Fibroblast of skin of back (primary cell): ENCODE data around the gene MRPL43.

ENCODE experiments used
- DNase-seq: peaks from one replicate; pipeline ENCODE4 v3.0.0-alpha.2; 2013

MRPL43 gene

DNA sequence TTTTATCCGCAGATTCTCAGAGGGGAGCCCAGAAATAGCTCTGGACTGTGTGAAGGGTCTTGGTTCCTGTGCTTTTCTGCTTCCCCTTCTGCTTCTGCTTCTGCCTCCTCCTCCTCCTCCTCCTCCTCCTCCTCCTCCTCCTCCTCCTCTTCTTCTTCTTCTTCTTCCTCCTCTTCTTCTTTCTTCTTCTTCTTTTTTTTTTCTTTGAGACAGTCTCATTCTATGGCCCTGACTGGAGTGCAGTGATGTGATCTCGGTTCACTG lies 32.1 kb upstream of the MRPL43 start:
- DNase-seq = no peak

DNA sequence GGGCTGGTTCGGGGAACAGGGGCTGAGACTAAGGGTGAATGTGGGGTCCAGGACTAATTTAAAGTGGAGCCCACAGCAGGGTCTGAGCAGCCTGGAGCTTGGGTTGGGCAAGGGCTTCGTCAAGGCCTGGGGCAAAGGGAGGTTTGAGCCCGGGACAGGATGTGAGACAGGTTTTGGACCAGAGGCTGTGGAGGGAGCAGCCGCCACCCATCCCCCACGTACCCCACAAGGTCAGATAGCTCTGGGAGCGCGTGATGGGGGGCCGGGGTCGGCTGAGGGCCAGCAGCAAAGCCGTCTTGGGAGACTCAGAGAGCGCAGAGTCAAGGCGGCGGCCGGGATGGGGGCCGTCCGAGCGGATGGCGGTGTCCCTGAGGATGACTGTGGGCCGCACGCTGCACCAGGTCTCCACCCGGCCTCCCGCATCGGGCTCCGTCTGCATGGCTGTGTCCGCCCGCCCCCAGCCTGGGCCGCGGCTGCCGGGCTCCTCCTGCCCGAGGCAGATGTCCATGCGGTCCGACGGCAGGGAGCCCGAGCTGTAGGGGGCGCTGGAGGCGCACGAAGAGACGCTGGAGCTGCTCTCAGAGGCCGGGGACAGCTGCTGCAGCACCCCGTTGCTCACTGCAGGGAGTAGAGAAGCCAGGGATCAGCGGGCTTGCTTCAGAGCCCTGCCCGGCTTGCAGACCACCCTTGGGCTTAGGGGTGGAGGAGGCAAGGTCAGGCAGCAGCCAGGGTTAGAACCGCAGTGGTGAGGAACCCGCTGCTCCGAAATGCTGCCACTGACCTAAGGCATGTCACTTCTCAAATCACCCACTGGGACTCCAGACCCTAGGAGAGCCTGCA lies 31.5 kb upstream of the MRPL43 start:
- DNase-seq = peak; percentile 76

DNA sequence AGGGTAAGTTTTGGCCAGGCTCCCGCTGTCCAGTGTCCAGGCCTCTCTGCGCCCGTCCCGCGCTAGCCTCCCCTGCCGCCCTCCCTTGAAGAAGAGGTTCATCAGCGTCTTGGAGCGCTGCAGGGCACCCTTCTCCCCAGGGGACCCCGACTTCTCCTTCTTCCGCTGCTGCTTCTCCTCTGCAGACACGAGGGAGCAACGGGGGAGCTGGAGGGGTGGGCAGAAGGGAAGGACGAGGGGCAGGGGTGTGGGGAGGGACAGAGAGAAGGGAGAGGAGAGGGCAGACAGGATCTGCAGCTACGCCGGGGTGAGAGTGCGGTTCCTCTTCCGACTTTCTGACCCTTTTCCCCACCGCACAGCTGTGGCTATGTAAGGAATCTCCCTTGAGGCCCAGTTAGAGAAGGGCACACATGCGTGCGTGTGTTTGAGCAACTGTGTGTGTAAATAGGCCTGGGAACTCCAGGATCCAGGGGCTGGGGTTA lies 30.9 kb upstream of the MRPL43 start:
- DNase-seq = no peak

- DNase-seq = no peak
Observed at GRCh38 chr10:101016814-101017213, 29.5 kb upstream of the MRPL43 start.

DNA sequence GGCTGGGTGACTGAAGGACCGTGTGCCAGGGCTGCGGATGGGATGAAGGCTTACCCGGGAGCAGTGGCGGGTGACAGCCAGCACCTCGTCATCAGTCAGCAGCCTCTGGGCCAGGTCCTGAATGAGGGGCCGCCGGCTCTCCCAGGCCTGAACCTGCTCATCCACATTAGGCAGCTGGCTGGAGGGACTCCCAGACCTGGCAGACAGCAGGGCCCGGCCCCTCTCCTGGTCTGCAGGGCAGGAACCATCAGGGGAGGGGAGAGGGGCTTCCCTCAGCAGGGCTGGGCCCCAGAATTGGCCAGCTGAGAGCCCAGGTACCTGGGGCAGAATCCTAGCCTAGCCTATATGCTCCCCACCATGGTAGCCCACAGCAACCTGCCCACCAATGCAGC lies 28.3 kb upstream of the MRPL43 start:
- no peak for DNase-seq

- DNase-seq = peak; percentile 94
Observed at GRCh38 chr10:101014966-101015581, 27.8 kb upstream of the MRPL43 start.

GRCh38 chr10:101014230-101014884 lies 27.1 kb upstream of the MRPL43 start:
- DNase-seq = peak; percentile 60

DNA sequence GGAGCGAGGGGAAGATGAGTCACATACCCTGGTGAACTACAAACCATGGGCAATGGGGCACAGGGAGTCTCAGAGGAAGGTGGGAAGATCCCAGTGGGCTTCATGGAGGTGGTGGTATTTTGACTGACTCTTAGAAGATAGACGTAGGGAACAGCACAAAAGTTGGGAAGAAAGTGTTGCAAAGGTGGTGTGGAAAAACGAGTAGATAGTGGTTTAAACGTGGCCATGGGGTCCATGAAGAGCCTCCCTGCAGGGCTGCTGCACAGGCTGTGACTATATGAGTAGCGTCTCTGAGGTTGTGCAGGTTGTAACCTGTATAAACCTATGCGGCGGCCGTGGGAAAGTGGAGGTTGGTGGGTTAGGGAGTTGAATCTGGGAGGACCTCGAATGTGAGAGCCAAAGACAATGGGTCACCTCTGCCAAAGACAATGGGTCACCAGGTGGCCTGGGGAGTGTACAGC lies 26.1 kb upstream of the MRPL43 start:
- no peak for DNase-seq

- DNase-seq = peak; percentile 96
Observed at GRCh38 chr10:101012525-101013364, 25.4 kb upstream of the MRPL43 start.

DNA sequence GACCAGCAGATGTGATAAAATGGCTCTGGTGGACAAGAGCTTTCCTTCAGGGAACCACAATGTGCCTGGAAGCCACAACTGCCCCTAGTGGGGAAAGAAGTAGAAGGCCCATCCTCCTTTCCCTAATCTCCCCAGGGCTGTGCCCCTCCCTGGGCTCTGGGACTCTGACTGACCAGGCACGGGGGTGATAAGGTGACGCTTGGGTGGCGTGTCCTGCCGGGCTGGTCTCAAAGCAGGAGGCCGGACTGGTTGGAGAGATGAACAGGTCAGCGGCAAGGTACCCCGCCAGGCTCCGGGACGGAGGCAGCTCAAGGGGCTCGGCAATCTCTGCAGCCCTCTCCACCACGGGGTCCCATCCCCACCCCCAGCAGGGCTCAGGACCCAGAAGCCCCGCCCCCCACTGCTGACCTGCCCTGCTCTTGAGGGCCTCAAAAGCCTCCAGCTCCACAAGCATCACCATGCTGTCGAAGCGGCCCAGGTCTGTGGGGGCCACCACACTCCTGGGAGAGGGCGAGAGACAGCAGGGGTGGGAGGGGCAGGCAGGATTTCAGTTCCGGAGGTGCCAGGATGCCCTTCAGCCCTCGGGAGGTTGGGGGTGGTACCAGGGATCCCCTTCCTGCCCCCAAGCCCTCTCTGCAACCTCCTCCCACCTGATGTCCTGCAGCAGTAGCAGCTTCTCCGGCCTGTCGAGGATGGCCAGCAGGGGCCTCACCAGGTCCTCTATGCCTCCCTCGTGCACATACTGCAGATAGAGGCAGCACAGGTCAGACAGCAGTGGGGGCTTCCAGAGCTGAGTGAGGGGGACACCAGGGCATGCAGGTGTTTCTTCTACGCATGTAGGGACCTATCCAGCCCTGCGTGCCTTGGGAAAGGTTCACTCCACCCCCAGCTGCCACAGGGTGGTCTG lies 24.5 kb upstream of the MRPL43 start:
- peak; percentile 38 for DNase-seq

DNA sequence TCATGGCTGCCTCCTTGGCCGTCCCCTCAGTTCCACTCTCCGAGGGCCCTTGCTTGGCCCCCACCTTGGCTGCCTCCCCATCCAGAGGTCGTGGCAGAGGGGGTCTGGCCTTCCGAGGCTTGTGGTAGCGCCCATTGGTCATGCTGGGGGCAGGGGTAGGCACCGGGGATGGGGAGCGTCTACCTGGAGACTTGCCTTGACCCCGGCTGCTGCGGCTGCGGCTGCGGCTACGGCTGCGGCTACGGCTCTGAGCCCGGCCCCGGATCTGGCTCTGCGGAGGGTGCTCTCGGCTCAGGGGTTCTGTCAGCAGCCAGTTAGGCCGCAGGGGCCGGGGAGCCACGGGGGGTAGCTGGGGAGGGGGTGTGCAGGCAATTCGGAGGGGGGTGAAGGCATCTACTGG lies 23.0 kb upstream of the MRPL43 start:
- no peak for DNase-seq

DNA sequence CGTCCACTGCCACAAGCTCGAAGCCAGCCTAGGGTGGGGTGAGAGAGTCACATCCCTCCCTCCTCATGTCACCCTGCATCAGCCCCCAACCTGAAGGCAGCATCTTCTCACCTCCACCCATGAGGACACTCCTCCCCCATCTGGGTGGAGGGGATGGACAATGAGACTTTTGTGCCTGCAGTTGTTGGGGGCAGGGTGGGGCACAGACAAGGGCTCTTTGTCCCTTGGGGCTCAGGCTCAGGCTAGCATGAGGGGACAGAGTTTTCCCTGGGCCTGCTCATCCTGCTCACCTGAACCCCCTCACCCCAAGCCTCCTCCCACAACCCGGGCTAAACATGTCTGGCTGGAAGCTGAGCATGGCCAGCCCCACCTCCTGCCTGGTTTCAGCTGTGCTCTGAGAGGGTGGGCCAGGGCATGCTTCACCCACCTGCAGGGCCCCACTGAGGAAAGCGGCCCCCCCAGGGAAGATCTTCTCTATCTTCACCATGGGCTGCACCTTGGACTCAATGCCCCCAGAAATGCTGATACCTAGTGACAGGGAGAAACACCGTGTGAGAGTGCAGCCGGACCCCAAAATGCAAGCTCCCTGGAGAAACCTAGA lies 21.6 kb upstream of the MRPL43 start:
- no peak for DNase-seq

- peak; percentile 60 for DNase-seq
Observed at GRCh38 chr10:101007915-101008822, 20.9 kb upstream of the MRPL43 start.

- DNase-seq = no peak
Observed at GRCh38 chr10:101007099-101007711, 19.9 kb upstream of the MRPL43 start.

DNA sequence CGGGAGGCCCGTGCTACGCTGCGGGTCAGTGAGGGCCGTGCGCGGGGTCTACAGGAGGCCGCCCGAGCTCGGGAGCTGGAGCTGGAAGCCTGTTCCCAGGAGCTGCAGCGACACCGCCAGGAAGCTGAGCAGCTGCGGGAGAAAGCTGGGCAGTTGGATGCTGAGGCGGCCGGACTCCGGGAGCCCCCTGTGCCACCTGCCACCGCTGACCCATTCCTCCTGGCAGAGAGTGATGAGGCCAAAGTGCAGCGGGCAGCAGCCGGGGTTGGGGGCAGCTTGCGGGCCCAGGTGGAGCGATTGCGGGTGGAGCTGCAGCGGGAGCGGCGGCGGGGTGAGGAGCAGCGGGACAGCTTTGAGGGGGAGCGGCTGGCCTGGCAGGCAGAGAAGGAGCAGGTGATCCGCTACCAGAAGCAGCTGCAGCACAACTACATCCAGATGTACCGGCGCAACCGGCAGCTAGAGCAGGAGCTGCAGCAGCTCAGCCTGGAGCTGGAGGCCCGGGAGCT lies 19.3 kb upstream of the MRPL43 start:
- no peak for DNase-seq

- DNase-seq = no peak
Observed at GRCh38 chr10:101005869-101006567, 18.7 kb upstream of the MRPL43 start.

DNA sequence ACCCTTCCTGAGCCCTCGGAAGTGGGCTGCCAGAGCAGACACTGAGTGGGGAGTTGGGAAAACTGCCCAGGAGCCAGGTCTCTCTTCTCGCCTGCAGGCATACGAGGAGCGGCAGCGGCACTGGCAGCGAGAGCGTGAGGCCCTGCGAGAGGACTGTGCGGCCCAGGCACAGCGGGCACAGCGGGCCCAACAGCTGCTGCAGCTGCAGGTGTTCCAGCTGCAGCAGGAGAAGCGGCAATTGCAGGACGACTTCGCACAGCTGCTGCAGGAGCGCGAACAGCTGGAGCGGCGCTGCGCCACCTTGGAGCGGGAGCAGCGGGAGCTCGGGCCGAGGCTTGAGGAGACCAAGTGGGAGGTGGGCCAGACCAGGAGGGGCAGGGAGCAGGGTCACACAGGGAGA lies 18.1 kb upstream of the MRPL43 start:
- no peak for DNase-seq

DNA sequence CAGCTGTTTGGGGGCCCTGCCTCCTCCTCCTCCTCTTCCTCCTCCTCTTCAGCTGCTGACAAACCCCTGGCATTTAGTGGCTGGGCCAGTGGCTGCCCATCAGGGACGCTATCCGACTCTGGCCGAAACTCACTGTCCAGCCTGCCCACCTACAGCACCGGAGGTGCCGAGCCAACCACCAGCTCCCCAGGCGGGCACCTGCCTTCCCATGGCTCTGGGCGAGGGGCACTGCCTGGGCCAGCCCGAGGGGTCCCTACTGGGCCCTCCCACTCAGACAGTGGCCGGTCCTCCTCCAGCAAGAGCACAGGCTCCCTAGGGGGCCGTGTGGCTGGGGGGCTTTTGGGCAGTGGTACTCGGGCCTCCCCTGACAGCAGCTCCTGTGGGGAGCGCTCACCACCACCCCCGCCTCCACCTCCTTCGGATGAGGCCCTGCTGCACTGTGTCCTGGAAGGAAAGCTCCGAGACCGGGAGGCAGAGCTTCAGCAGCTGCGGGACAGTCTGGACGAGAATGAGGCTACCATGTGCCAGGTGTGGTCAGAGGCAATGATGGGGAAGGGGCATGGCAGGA lies 16.4 kb upstream of the MRPL43 start:
- no peak for DNase-seq
